HepG2 (cell line): ENCODE measurements around the gene PPRC1. TPM values are rescaled to one million over a fixed set of nuclear protein-coding genes. Genes with fewer than 3 reads are reported as not detected.

Source experiments
- ATF1 ChIP-seq: IDR thresholded peaks from 2 replicates; pipeline ENCODE4 v1.6.1; 2016; ENCODE audit warnings: mild to moderate bottlenecking, control low read depth
- HIVEP1 ChIP-seq: sonication (generic); formaldehyde crosslinking; IDR thresholded peaks from 2 replicates; pipeline ENCODE4 v1.4.0; 2020; ENCODE audit warnings: mild to moderate bottlenecking, missing genetic modification reagents
- HNF4A ChIP-seq: sonication (generic); formaldehyde crosslinking; IDR thresholded peaks from 2 replicates; pipeline ENCODE4 v1.4.0; 2020; ENCODE audit warnings: missing genetic modification reagents
- MAZ ChIP-seq, 2 experiments: sonication (generic) in 1 of 2; formaldehyde crosslinking in 1 of 2; IDR thresholded peaks; 2 replicates each; pipeline versions ENCODE4 v1.5.0 to v1.6.1; 2012 to 2020; ENCODE audit warnings: low read depth in 2 of 2, mild to moderate bottlenecking in 2 of 2, borderline replicate concordance in 1 of 2, improper control_type of control experiment in 1 of 2, low read length in 1 of 2, missing genetic modification reagents in 1 of 2, moderate library complexity in 1 of 2
- RBFOX2 ChIP-seq: fragments of 200-400 bp; formaldehyde crosslinking; IDR thresholded peaks from 2 replicates; pipeline ENCODE4 v1.6.1; 2017; ENCODE audit warnings: low read depth, mild to moderate bottlenecking, low read length
- RFX1 ChIP-seq: fragments of 450-650 bp; IDR thresholded peaks from 2 replicates; pipeline ENCODE4 v1.6.1; 2017
- TARDBP ChIP-seq: sonication (generic); formaldehyde crosslinking; IDR thresholded peaks from 2 replicates; pipeline ENCODE4 v1.8.0; 2022; ENCODE audit warnings: mild to moderate bottlenecking, missing genetic modification reagents
- ZBTB14 ChIP-seq: sonication (generic); formaldehyde crosslinking; IDR thresholded peaks from 2 replicates; pipeline ENCODE4 v1.4.0; 2020; ENCODE audit warnings: missing genetic modification reagents
- ZNF280D ChIP-seq: sonication (generic); formaldehyde crosslinking; IDR thresholded peaks from 2 replicates; pipeline ENCODE4 v1.5.1; 2020; ENCODE audit warnings: mild to moderate bottlenecking, missing genetic modification reagents
- polyA plus RNA-seq, 8 experiments: library from polyadenylated mRNA; depleted of rRNA in 3 of 8; stranded (reverse) in 7 of 8; unstranded in 1 of 8; fragments of >200 nt; fragmentation: Illumina TruSeq in 4 of 8; extraction: Trizol in 4 of 8; gene quantifications; 2 replicates each; pipeline versions ENCODE4 v1.2.1 to v1.2.3, GENCODE V29; 2011 to 2016; ENCODE audit warnings: low read depth in 4 of 8, missing spikeins in 1 of 8, mixed read lengths in 1 of 8; ENCODE audit not compliant: insufficient read depth in 1 of 8
- total RNA-seq, 5 experiments: library from RNA; depleted of rRNA; stranded (reverse); fragments of >200 nt; fragmentation: Illumina TruSeq; extraction: Trizol; gene quantifications; 2 replicates each; pipeline ENCODE4 v1.2.3, GENCODE V29; 2016; ENCODE audit warnings: low read depth in 1 of 5
- TF ChIP-seq, protein P1 (sequence below): sonication (generic); formaldehyde crosslinking; IDR thresholded peaks from 2 replicates; pipeline ENCODE4 v1.5.0; 2020; ENCODE audit warnings: missing genetic modification reagents, mild to moderate bottlenecking, borderline replicate concordance
- TF ChIP-seq, protein P2 (sequence below): sonication (generic); formaldehyde crosslinking; IDR thresholded peaks from 2 replicates; pipeline ENCODE4 v1.8.0; 2023; ENCODE audit warnings: mild to moderate bottlenecking, missing genetic modification reagents
- TF ChIP-seq, protein P3 (sequence below): sonication (generic); formaldehyde crosslinking; IDR thresholded peaks from 2 replicates; pipeline ENCODE4 v1.4.0; 2020; ENCODE audit warnings: missing genetic modification reagents, borderline replicate concordance

Gene PPRC1
- total and polyA plus RNA-seq, 2 of the 13 experiments (the other 11 are each of a cell fraction or from before 2014, with no cell fraction given), result 18.7 to 24.2 TPM

DNA sequence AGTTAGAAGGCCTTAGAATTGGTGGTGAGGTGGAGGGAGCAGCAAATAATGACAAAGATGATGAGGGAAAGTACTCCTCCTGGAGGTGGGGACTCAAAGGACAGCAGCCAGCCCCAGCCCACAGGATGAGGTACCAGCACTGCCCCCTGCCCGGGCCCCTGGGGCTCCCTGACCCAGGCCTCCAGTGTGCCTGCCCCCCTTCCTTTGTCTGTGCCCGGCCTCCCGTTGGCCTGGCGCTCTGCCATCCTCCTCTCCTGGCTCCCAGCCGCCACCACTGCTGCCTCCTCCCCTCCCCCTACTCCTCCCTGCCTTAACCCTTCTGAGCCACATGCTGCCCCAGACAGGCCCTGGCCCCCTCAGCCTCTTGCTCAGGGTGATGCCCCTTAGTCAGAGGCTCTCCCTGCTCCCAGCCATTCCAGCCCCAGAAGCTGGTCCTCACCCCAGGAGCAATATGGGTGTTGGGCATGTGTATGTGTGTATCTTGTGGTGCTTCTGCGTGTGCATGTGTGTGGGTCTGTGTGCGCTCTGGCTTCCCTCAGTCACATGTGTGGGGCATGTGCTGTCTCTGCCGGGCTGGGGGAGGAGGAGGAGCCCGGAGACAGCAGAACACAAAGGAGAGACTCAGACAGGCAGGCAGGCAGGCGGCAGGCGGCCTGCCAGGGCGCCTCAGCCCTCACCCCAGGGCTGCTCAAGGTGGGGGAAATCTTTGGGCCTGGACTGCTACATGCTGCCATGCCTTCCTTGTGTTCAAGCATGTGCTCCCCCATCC, 15.3 kb upstream of the PPRC1 start (continued):
- TF ChIP-seq, protein P1, sequence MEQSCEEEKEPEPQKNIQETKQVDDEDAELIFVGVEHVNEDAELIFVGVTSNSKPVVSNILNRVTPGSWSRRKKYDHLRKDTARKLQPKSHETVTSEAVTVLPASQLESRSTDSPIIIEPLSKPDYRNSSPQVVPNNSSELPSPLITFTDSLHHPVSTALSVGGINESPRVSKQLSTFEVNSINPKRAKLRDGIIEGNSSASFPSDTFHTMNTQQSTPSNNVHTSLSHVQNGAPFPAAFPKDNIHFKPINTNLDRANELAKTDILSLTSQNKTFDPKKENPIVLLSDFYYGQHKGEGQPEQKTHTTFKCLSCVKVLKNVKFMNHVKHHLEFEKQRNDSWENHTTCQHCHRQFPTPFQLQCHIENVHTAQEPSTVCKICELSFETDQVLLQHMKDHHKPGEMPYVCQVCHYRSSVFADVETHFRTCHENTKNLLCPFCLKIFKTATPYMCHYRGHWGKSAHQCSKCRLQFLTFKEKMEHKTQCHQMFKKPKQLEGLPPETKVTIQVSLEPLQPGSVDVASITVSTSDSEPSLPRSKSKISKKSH, result 0 out of 2 replicates have a peak, but pooled peaks have one; percentile 63
- TF ChIP-seq ZNF280D (0 out of 2 replicates have a peak, but pooled peaks have one; percentile 27), ZBTB14 (CRISPR knock-in tag) (no peak), MAZ (IDR thresholded peaks at IDR 0.05; ENCODE audit: borderline replicate concordance, low read depth, low read length) (0 out of 2 replicates have a peak, but pooled peaks have one; percentile 16), MAZ (CRISPR knock-in tag; IDR thresholded peaks at IDR 0.05; ENCODE audit: low read depth) (peak; percentile 44; the same call in 1 of the 2 replicates), TARDBP (CRISPR knock-in tag) (0 out of 2 replicates have a peak, but pooled peaks have one; percentile 59), RBFOX2 (peak; percentile 24; the same call in 1 of the 2 replicates), ATF1 (CRISPR knock-in tag) (no peak), RFX1 (no peak), HIVEP1 (no peak), HNF4A (CRISPR knock-in tag) (no peak)
- TF ChIP-seq, protein P2, sequence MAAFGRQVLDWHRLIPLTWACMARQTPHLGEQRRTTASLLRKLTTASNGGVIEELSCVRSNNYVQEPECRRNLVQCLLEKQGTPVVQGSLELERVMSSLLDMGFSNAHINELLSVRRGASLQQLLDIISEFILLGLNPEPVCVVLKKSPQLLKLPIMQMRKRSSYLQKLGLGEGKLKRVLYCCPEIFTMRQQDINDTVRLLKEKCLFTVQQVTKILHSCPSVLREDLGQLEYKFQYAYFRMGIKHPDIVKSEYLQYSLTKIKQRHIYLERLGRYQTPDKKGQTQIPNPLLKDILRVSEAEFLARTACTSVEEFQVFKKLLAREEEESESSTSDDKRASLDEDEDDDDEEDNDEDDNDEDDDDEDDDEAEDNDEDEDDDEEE (CRISPR knock-in tag), result no peak
- TF ChIP-seq, protein P3, sequence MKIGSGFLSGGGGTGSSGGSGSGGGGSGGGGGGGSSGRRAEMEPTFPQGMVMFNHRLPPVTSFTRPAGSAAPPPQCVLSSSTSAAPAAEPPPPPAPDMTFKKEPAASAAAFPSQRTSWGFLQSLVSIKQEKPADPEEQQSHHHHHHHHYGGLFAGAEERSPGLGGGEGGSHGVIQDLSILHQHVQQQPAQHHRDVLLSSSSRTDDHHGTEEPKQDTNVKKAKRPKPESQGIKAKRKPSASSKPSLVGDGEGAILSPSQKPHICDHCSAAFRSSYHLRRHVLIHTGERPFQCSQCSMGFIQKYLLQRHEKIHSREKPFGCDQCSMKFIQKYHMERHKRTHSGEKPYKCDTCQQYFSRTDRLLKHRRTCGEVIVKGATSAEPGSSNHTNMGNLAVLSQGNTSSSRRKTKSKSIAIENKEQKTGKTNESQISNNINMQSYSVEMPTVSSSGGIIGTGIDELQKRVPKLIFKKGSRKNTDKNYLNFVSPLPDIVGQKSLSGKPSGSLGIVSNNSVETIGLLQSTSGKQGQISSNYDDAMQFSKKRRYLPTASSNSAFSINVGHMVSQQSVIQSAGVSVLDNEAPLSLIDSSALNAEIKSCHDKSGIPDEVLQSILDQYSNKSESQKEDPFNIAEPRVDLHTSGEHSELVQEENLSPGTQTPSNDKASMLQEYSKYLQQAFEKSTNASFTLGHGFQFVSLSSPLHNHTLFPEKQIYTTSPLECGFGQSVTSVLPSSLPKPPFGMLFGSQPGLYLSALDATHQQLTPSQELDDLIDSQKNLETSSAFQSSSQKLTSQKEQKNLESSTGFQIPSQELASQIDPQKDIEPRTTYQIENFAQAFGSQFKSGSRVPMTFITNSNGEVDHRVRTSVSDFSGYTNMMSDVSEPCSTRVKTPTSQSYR (CRISPR knock-in tag), result peak; percentile 81; the same call in 1 of the 2 replicates
